GM19023 (cell line): ENCODE measurements around the gene LYZL4.

Source experiments
- ATAC-seq: cut with Tn5 transposase; IDR thresholded peaks from one replicate; pipeline ENCODE4 v1.9.1; 2021; ENCODE audit warnings: mild to moderate bottlenecking, moderate library complexity; ENCODE audit not compliant: unreplicated experiment

The LYZL4 gene, protein sequence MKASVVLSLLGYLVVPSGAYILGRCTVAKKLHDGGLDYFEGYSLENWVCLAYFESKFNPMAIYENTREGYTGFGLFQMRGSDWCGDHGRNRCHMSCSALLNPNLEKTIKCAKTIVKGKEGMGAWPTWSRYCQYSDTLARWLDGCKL

DNA sequence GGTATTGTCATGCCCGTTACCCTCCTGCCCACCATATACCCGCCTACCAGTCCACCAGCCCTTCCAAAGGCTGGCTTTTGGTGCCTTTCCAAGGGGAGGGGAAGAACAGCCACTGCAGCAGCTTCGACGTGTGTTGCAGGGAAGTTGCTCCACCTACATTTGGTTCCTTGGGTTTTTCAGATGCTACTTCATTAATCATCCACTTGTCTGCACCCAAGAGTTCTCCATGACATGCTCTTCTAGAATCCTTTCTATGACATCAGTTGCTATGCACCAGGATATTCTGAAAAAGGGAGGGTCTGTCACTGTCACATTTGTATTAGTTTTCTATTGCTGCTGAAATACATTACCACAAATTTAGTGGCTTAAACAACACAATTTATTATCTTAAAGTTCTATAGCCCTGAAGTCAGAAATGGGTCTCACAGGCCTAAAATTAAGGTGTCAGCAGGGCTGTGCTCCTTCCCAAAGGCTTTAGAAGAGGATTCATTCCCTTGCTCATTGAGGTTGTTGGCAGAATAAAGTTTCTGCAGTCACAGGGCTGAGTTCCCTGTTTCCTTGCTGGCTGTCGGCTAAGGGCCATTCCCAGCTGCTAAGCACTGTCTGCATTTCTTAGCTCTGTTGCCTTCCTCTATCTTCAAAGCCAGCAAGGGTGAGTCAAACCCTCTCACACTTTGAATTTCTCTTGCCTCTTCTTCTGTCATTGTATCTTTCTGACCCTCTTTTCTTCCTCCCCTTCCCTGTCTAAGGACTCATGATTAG lies at the start of gene LYZL4:
TSS of gene LYZL4 (minus strand) at position 241 of the 762 bp plus-strand sequence. CDS start 3,359 bp downstream, outside the sequence.
- ATAC-seq = no peak

DNA sequence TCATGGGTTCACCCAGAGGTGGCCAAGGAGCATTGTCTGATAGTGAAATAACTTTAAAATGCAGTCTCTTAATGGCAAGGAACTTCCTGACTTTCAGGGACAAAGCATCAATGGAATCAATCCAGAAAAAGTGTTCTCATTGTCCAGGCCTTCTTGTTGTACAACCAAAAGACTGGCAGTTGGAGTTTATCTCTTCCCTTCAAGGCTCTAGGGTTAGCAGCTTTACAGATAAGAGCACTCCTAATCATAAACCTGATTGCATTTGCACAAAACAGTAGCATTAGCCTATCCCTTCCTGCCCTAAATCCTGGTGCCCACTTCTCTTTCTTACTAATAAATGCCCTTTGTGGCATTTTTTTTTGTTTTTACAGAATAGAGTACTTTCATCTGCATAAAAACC lies 48.7 kb upstream of the LYZL4 start:
- ATAC-seq = no peak

DNA sequence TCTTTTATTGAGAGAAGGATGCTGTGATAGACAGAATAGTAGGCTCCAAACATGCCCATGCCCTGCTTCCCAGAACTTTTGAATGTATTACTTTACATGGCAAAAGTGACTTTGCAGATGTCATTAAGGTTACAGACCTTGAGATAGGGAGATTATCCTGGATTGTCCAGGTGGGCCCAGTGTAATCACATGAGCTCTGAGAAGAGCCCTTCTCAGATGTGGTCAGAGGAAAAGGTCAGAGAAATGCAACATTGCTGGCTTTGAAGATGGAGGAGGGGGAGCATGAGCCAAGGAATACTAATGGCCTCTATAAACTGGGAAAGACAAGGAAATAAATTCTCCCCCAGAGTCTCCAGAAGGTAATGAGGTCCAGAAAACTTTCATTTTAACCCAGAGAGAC lies 45.8 kb upstream of the LYZL4 start:
- no peak for ATAC-seq

DNA sequence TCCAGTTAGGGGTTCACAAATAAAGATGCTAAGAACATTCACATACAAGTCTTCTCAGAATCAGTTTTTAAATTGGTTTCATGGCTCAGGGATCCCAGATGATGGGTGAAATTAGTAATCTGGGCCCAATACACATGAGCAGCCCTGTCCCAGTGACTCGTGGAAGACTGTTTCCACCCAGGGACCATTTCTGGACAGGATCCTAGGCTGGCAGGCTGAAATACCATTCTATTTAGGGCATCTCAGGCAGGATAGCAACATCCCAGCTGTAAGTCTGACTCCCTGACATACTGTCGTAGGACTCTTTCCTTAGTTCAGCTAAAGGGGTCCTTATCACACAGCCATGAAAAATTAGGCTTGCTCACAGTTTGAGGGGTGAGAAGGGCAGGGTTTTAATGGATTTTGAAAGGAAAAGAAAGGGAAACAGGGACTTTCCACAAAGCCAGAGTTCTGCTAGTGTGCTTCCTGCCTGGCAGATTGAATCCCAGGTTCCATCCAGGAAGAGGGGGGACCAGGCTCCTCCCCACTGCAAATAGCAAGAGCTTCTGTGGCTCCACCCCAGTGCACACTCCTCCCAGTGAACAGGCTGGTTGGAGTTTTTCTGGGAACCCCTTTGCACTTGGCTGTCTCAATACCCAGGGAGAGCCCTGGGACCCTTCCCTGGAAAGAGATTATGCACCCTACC lies 41.3 kb upstream of the LYZL4 start:
- no peak for ATAC-seq

DNA sequence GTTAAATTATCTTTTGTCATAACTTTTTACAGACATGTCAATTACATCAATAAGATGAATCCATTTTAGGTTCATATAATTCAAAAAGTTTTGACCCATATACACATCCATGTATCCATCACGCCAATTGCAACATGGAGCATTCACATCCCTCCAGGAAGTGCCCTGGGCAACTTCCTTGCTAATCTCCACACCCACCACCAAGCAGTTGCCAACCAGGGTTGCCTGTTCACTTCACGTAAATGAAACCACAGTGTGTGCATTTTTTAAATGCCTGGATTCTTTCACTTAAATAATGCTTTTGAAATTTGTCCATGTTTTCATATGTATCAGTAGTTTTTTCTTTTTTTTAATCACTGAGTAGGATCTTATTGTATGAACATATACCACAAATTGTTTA lies 40.7 kb upstream of the LYZL4 start:
- ATAC-seq = no peak

DNA sequence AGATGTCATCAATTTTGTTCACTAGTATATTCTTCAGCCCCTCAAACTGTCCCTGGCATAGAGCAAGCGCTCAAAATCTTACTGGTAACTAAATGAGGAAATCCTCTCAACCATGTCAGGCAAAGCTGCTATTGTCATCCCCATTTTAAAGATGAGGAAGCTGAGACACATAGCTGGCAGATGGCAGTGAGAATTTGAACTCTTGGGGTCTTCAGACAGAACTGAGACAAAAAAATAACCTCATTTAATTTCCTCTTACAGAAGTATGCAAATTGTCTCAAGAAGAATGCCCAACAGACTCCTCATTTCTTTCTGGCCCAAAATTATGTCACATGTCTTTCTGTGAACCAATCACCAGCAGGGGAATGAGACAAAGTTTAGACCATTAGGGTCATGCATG lies 40.2 kb upstream of the LYZL4 start:
- no peak for ATAC-seq

DNA sequence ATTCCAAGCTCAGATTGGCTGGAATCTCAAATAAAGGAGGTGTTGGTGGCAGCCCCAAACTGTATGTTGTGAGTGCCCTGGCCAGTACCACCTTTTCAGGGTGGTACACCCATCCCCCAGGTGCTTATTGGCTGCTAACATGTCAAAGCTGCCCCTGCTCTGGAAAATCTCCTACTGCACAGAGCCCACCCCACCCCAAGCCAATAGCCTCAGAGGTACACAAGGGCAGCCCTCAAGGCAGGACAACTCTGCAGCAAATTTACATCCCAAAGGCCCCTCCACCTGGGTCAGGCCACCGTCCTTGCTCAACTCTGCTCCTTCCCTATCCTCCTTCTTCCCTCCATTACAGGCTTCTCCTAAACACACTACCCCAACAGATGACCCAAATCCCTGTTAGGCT lies 37.1 kb upstream of the LYZL4 start:
- ATAC-seq = no peak

DNA sequence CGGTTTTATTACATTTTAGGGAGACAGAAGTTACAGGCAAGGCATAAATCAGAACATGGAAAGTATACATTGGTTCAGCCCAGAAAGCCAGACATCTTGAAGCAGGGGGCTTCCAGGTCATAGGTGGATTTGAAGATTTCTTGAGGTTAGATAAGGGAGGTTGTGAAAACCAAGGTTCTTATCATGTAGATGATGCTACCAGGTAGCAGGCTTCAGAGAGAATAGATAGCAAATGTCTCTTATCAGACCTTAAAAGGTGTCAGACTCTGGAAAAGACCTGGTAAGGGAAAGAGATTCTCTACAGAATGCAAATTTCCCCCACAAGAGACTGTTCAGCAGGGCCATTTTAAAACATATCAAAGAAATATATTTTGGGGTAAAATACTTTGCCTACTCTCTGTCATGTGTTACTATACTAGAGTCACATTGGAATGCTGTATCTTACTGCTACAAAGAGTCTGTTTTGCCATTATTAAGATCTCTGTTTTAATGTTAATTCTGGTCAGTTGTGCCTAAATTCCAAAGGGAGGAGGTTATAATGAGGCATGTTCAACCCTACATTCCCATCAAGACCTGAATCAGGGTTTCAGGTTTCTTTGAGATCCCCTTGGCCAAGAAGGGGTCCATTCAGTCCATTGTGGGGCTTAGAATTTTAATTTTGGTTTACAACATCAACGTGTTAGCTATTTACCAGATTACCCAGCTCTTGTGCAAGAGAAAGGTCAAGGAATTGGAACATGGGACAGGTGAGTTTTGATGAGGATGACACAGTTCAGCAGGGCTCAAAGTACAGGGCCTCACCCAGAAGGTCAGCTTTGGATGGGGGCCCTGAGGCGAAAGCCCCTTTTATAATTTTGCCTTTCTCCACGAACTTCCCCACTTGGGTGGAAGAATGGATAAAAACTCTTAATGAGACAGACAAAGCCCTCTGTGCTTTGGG lies 36.0 kb upstream of the LYZL4 start:
- ATAC-seq = no peak

DNA sequence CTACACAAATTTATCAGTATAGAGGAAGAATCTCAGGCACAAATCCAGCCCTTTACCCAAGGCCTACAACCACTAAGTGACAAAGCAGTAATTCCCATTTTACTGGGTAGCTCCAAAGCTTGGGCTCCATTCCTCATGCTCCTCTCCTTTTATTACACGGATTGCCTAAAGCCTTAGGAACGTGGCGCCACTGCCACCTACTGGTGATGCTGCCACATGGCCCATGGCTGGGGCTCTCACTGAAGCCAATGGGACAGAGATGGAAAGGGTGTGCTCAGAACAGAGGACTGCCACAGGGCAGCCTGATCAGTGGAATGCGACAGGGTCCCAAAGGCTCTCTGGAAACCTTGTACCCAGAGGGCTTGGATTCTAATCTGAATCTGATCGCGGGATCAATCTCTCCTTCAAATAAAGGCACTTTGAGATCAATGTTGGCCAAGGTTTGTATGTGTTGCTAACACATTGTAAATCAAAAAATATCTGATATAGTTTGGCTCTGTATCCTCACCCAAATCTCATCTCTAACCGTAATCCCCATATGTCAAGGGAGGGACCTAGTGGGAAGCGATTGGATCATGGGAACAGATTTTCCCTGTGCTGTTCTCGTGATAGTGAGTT lies 33.5 kb upstream of the LYZL4 start:
- peak; percentile 58 for ATAC-seq

DNA sequence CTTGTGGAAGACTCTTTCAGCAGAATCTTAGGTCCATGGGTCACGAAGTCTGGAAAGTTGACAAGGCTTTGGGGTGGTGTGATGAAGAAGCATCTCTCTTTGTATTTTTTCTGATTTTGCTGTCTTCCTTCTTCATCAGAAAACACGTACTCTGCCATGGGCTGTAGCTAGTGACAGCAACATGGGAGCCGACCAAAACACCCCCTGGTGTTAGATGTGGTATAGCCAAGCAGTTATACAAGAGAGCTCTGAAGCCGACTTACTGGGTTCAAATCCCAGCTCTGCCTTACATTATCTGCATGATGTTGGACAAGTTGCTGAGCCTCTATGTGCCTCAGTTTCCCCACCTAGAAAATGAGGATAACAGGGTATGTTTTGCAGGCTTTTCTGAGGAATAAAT lies 32.9 kb upstream of the LYZL4 start:
- ATAC-seq = no peak

DNA sequence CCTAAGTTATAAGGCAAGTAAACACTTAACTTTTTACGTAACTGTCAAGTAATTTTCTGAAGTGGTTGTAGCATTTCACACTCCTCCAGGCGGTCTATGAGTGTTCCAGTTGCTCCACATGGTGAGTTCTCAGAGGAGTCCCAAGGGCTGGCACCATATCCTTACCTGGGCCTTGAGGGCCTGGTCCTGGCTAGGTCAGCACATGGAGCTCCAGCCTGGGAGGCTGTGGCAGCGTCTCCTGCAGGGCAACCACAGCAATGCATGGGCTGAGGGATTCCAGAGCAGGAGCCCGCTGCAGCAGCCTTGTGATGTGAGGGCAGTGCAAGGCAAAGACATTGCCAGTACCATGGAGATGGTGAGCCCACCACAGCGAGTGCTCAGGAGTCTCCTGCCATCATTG lies 32.2 kb upstream of the LYZL4 start:
- no peak for ATAC-seq

DNA sequence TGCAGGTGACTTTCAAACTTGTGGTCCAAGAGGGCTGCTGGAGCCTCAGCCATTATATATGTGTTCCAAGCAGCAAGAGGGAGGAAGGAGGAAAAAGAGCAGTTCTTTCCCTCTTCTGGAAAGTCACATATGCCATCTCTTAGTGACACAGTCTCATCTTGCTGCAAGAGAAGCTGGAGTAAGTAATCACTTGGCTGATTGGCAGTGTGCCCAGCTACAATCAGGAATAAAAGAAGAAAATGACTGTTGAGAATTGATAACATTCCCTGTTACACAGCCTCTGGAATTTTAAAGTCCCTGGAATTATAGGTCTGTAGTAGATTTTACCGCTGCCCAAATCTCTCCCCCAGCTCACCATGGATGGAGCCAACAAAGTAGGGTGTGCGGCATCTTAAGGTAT lies 31.4 kb upstream of the LYZL4 start:
- ATAC-seq = no peak

DNA sequence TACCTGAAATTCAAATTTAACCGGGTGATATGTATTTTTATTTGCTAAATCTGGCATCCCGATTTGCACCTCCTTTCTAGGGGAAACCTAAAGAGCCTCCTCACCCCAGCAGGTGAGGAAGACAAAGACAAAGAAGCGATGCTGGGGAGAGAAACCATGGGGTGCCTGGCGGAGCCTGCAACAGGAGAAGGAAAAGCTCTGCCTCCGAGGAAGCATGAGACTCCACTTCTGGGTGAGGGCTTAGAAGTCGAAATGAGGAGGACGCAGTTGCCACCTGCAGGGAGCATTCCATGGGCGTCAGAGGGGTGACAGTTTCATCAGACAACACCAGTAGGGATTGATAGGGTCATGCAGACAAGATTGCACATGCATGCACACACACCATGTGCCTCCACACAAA lies 30.5 kb upstream of the LYZL4 start:
- ATAC-seq = no peak

DNA sequence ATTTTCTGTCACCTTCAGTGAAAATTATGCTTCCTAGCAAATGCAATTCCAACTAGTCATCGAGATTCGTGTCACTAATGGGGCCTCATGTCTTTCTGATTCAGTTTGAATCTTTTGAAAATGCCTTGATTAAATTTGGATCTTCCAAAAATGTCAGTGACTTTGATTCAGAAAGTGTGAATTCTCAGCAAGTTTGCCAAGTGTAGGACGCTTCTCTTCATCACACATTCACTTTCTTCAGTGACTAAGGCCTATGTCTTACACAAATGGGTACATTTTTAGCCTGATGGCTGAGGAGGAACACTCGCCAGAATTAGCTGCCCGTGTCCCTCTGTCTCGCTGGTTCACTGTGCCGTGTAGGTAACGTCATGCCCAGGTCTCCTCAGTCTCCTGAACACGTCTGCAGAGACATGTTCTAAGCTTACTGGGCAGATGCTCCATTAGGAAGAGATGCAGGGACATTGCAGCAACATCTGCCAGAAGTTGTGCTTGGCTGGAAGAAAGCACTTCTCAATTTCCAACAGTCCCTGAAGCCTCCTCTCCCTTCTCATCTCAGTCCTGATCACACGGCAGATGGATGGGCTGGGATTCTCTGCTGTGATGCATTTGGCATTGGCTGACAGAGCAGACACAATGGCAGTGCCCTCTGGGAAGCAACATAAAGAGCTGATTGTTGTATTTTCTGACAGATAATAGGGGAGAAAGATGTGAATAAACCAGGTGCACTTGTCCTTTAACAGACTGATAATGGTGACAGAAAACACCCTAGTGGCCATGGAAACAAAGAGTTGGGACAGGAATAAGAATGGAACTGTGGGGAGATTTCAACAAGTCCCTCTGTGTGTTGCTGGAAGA lies 29.1 kb upstream of the LYZL4 start:
- ATAC-seq = no peak

DNA sequence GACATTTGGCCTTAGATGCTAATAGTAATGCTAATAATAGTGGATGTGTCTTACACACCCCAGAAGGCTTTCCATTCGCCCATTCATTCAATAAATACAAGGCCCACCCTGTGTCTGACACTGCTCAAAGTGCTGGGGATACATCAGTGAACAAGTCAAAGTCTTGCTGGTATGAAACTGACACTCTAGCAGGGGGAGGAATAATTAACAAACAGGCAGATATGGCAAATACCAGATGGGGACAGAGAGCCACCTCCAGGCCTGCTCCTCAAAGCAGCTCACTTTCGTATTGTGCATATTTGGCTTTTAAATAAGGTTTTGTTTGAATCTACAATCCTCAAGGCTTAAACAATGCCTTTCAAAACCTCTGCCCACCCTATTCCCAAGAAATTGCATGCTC lies 28.3 kb upstream of the LYZL4 start:
- ATAC-seq = no peak

DNA sequence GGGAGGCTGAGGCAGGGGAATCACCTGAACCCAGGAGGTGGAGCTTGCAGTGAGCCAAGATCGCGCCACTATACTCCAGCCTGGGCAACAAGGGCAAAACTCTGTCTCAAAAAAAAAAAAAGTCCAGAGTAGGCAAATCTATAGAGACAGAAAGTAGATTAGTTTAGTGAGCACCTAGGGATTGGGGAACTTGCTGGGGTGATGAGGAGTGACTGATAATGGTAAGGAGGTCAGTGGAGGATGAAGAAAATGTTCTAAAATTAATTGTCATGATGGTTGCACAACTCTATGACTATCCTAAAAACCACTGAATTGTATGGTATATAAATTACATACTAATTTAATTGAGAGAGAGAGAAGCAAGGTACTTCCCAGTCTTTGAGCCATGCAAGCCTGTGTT lies 27.8 kb upstream of the LYZL4 start:
- ATAC-seq = no peak

DNA sequence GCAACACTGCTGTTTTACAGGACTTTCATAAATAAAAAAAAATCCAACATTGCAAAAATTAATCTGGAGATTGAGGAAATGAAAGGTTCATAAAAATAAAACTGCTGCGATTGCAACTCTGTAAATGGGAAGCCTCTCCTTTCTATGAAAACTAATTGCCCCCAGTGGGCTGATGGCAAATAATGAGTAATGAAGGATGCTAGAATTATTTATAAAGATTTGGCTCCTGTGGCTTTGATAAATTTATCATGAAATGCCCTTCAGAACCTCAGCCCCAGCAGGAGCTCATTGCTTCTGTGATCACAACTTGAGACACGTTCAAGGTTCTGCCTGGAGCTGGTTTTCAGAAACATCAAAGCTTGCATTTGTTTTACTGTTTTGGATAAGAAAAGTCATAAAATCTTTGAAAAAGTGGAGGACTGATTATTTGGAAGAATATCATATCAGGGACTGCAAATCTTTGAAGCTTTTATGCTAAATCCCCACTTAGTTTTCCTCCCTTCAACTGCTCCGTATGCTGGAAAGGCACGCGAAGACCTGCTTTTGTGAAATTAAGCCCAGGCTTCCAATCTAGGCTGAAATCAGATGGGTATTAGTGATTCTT lies 24.5 kb upstream of the LYZL4 start:
- no peak for ATAC-seq

DNA sequence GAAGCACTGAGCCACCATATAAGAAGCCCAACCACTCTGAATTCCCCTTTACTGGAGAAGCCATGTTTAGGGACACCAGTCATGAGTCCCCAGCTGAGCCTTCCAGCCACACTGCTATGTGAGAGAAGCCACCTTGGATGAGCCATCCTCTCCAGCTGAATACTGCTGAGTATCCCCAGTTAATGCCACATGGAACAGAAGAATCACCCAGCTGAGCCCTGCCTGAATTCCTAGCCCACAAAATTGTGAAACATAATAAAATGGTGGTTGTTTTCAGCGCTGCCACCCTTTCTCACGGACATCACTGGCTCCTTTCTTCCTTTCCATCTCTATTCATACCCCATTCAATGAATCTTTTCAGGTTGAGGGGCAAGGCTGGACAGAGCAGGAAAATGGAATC lies 22.1 kb upstream of the LYZL4 start:
- no peak for ATAC-seq

DNA sequence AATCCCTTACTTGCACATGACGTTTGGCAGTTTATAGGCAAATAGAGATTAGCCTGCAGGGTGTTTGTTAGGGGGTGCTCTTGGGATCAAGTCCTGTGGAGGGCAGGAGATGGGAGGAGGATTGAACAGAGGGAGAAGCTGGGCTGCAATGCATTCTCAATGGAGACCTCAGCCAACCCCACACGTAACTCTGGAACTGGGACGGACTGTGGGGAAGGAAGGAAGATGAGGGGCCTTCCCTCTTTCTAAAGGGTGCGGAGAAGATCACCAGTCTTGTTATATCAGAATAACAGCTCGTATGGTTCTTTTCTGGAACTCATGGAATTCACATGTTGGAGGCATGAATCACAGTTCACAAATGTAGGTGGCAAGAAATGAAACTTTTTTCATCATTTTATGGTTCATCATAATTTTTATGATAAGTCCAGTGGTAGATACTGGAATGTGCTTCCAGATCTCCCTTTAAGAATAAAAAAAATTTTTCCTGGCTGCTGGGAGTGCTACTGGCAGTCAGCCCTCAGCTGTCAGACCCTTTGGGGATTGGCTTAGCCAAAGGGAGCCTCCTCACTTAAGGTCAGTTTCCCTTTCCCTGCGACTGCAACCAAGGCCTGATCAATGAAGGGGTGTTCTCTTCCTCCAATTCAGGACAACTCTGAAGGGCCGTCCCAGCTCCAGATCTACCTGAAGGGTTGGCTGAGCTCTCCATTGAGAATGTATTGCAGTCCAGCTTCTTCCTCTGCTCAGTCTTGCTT lies 20.5 kb upstream of the LYZL4 start:
- ATAC-seq = no peak
